Adrenal gland (tissue), 5 donors: Measurements from ENCODE around the gene CMTM4.

ENCODE experiments used
- CTCF ChIP-seq, 6 experiments: fragments of 450-650 bp in 4 of 6; fragments of 200-600 bp in 2 of 6; sonication (generic) in 1 of 6; IDR thresholded peaks; 1 replicate in 5 of 6; 2 replicates in 1 of 6; pipeline versions ENCODE4 v1.5.1 to v1.8.0; 2016 to 2021; ENCODE audit warnings: antibody characterized with exemption in 6 of 6, mild to moderate bottlenecking in 2 of 6, moderate library complexity in 1 of 6
- POLR2A ChIP-seq, 2 donors: fragments of 450-650 bp; IDR thresholded peaks; one replicate each; pipeline ENCODE4 v1.6.1; 2017; ENCODE audit warnings: antibody characterized with exemption in 2 of 2, mild to moderate bottlenecking in 2 of 2, moderate library complexity in 1 of 2
- donor health status: DM: no; HTN: no; CAD: no.

GRCh38 chr16:66621973-66622372, 74.6 kb downstream of the CMTM4 start:
- TF ChIP-seq CTCF (IDR thresholded peaks at IDR 0.05) (no peak), POLR2A (IDR thresholded peaks at IDR 0.05) (no peak)
